Osteocyte (in vitro differentiated cells): ENCODE results near the gene KLHL18. TPM values are rescaled to one million over a fixed set of nuclear protein-coding genes. Genes with fewer than 3 reads are reported as not detected.
"Not testable (repeated sequence)": the region's sequence is repeated elsewhere in the genome, so short reads cannot be mapped to it uniquely, and the experiment has no call there.

Experiments used
- DNase-seq: peaks from one replicate; pipeline ENCODE4 v3.0.0; 2021; ENCODE audit warnings: mixed read lengths; ENCODE audit not compliant: unreplicated experiment; ENCODE audit errors: extremely low spot score
- H3K27ac Mint-ChIP-seq: one replicate; pipeline ENCODE4 v1.8.0; 2021; ENCODE audit warnings: mild to moderate bottlenecking, mixed read lengths; ENCODE audit not compliant: unreplicated experiment
- H3K27me3 Mint-ChIP-seq: one replicate; pipeline ENCODE4 v1.8.0; 2021; ENCODE audit warnings: mixed read lengths; ENCODE audit not compliant: unreplicated experiment
- H3K36me3 Mint-ChIP-seq: one replicate; pipeline ENCODE4 v1.8.0; 2021; ENCODE audit warnings: mixed read lengths; ENCODE audit not compliant: unreplicated experiment
- H3K4me1 Mint-ChIP-seq: one replicate; pipeline ENCODE4 v1.8.0; 2021; ENCODE audit warnings: mixed read lengths; ENCODE audit not compliant: unreplicated experiment
- H3K4me3 Mint-ChIP-seq: one replicate; pipeline ENCODE4 v1.8.0; 2021; ENCODE audit warnings: mild to moderate bottlenecking, moderate library complexity, mixed read lengths; ENCODE audit not compliant: unreplicated experiment
- H3K9me3 Mint-ChIP-seq: one replicate; pipeline ENCODE4 v1.8.0; 2021; ENCODE audit warnings: mixed read lengths; ENCODE audit not compliant: unreplicated experiment
- CTCF ChIP-seq: fragments of 200-600 bp; sonication (generic); IDR thresholded peaks from 2 replicates; pipeline ENCODE4 v1.5.0; 2021; ENCODE audit warnings: antibody characterized with exemption, mild to moderate bottlenecking, moderate library complexity
- total RNA-seq: library from RNA; stranded (reverse); gene quantifications from 2 replicates; pipeline ENCODE4 v1.2.1, GENCODE V29; 2021

The KLHL18 gene
- total RNA-seq, 1 donor from 2014 or later = 29.1 TPM

- Mint-ChIP-seq H3K4me3 (no peak overlapping the region), H3K9me3 (no peaks in the 10 kb centered on the region), H3K27me3 (no peaks in the 10 kb centered on the region), H3K4me1 (no peaks in the 10 kb centered on the region), H3K36me3 (peaks cover 24% of the 10 kb centered on the region), H3K27ac (no peak overlapping the region)
- no peak for TF ChIP-seq CTCF
- no peak for DNase-seq
These were observed 64.6 kb downstream of the KLHL18 start for GRCh38 chr3:47347217-47347801.

DNA sequence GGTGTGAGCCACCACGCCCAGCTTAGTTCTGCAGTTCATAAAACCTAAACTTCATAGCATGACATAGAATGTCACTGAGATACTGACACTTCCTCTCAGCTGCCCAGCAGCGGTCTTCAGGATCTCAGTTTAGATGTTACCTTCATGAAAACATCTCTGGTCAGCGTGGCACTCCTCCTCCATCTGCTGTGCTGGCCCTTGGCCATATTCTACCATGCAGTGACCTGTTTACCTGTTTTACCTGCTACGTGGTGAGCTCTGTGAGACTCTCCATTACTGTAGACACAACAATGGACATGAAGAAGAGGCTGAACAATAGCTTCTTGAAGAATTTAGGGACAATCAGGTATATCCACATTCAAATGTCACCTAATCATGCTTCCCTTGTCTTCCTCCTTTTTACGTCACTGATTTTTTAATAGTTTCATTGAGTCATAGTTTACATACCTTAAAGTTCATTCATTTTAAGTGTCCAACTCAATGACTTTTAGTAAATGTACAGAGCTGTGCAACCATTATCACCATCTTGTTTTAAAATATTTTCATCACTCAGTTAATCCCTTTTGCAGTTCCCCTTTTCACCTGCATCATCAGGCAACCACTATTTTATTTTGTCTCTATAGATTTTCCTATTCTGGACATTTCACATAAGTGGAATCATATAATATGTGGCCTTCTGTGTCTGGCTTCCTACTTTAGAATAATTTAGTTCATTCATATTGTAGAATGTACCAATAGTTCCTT, 65.8 kb downstream of the KLHL18 start:
- DNase-seq = no peak
- no peak for TF ChIP-seq CTCF
- H3K4me1 Mint-ChIP-seq = no peaks in the 10 kb centered on the region
- no peaks in the 10 kb centered on the region for H3K27me3 Mint-ChIP-seq
- peaks cover 21% of the 10 kb centered on the region for H3K36me3 Mint-ChIP-seq
- H3K4me3 Mint-ChIP-seq = no peak overlapping the region
- no peaks in the 10 kb centered on the region for H3K9me3 Mint-ChIP-seq
- H3K27ac Mint-ChIP-seq = no peak overlapping the region

DNA sequence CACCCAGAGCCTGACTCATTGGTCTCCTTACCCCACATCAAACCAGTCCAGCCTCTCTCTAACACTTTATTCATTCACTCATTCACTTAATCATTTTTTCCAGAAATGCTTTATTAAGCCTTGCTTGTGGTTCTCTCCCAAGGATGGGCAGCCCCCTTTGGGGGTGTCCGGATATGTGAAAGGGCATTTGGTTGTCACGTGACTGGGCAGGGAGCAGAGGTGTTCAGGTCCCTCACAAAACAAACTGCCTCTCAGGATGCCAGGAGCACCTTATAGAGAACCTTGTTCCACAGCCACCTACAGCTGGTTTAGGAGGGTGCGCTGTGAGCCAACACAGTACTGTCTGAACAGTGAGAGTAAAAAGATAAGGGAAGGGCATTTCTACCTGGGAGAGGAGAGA, 72.3 kb downstream of the KLHL18 start:
- no peak for DNase-seq
- no peaks in the 10 kb centered on the region for H3K27me3 Mint-ChIP-seq
- H3K27ac Mint-ChIP-seq = no peak overlapping the region
- peaks cover 7% of the 10 kb centered on the region for H3K9me3 Mint-ChIP-seq
- H3K4me1 Mint-ChIP-seq = no peaks in the 10 kb centered on the region
- H3K36me3 Mint-ChIP-seq = no peaks in the 10 kb centered on the region
- TF ChIP-seq CTCF = no peak
- H3K4me3 Mint-ChIP-seq = no peak overlapping the region

DNA sequence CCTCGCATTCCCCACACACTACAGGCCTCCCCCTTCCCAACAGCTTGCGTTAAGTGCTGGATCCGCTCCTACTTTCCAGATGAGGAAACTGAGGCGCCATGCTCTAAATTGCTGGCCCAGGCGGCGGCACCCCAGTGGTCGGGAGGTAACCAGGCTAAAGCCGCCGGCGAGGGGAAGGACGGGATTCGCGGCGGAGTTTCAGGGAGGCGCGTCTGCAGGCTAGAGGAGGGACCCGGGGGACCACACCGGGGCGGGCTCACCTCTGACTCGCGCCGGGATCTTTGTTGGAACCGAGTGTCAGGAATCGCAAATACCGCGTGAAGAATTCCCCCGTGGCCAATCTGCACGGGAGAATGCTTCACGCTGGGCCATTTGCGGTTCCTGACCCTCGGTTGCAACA, 73.5 kb downstream of the KLHL18 start:
- no peak for TF ChIP-seq CTCF

DNA sequence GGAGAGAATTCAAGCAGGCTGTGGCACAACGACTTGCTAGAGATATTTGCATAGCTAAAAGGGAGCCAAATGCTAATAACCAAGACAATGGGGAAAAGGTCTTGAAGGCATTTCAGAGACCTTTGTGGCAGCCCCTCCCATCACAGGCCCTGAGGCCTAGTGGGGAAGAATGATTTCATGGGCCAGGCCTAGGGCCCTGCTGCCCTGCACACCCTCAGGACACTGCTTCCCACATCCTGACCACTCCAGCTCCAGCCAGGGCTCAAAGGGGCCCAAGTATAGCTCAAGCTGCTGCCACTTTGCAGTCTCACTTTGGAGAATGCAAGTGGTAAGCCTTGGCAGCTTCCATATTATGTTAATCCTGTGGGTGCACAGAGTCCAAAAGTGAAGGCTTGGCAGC, 76.6 kb downstream of the KLHL18 start:
- no peaks in the 10 kb centered on the region for H3K4me1 Mint-ChIP-seq
- H3K27ac Mint-ChIP-seq = no peak overlapping the region
- TF ChIP-seq CTCF = no peak
- H3K36me3 Mint-ChIP-seq = no peaks in the 10 kb centered on the region
- no peak for DNase-seq
- peaks cover 12% of the 10 kb centered on the region for H3K9me3 Mint-ChIP-seq
- no peak overlapping the region for H3K4me3 Mint-ChIP-seq
- no peaks in the 10 kb centered on the region for H3K27me3 Mint-ChIP-seq

More for the DNA sequence above, 73.5 kb downstream of the KLHL18 start:
- peaks cover 12% of the 10 kb centered on the region for H3K9me3 Mint-ChIP-seq
- no peaks in the 10 kb centered on the region for H3K4me1 Mint-ChIP-seq
- H3K36me3 Mint-ChIP-seq = no peaks in the 10 kb centered on the region
- H3K27me3 Mint-ChIP-seq = no peaks in the 10 kb centered on the region
- no peak overlapping the region for H3K4me3 Mint-ChIP-seq
- no peak for DNase-seq
- no peak overlapping the region for H3K27ac Mint-ChIP-seq

DNA sequence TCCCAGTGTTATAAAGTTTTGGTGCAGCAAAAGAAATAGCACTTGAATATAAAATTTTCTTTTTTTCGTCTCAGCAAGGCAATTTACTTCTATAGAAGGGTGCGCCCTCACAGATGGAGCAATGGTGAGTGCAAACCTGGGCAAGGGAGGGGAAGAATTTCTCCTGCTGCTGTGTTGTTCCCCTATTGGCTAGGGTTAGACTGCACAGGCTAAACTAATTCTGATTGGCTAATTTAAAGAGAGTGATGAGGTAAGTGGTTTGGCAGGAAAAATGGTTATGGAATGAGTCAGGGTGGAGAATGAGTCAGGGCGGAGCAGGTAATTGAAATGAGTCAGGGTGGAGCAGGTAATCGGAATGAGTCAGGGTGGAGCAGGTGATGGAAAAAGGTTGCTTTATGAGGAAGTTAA, 77.4 kb downstream of the KLHL18 start:
- not testable (repeated sequence) for H3K36me3 Mint-ChIP-seq, H3K27ac Mint-ChIP-seq, DNase-seq, H3K27me3 Mint-ChIP-seq, H3K4me1 Mint-ChIP-seq, H3K4me3 Mint-ChIP-seq
- H3K9me3 Mint-ChIP-seq = peaks cover 12% of the 10 kb centered on the region
